ENCODE results near the gene CA11. TPM values are rescaled to one million over a fixed set of nuclear protein-coding genes. Genes with fewer than 3 reads are reported as not detected.

CA11 gene
- total RNA-seq, 1 donor from 2014 or later: 8.8 TPM

DNA sequence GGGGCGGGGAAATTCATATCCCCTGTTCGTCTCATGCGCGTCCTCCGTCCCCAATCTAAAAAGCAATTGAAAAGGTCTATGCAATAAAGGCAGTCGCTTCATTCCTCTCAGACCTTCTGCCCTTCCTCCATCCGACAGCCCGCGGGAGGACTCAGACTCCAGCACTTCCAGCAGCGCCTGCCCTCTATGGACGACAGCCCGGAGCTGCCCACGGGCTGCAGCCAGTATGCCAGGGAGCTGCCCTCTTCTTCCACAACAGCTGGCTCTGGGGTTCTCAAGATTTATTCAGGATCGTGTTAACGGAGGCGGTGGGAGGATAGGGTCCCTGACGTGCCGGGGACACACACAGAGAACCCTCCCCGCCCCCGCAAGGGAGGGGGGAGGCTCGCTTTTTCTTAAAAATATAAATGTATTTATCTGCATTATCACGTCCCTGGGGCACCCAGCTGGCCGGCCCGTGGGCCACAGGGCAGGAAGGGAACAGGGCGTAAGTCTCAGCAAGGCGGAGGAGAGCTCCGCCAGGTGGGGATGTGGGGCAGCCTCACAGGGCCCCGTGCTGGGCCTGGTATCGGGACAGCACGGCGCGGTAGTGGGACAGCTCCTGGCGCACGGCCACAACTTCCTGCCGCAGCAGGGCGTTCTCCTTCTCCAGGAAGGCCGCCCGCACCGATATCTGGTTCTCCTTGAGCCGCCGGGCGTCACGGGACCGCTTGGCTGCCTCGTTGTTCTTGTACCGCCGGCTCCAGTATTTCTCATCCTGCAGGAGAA is 15.5 kb downstream of the CA11 start:
- intact Hi-C loops (cut with micrococcal nuclease): loop anchor here (10.0 kb wide), 1 partner anchor 1376 kb away; the partner anchor contains the start of gene CCDC9

DNA sequence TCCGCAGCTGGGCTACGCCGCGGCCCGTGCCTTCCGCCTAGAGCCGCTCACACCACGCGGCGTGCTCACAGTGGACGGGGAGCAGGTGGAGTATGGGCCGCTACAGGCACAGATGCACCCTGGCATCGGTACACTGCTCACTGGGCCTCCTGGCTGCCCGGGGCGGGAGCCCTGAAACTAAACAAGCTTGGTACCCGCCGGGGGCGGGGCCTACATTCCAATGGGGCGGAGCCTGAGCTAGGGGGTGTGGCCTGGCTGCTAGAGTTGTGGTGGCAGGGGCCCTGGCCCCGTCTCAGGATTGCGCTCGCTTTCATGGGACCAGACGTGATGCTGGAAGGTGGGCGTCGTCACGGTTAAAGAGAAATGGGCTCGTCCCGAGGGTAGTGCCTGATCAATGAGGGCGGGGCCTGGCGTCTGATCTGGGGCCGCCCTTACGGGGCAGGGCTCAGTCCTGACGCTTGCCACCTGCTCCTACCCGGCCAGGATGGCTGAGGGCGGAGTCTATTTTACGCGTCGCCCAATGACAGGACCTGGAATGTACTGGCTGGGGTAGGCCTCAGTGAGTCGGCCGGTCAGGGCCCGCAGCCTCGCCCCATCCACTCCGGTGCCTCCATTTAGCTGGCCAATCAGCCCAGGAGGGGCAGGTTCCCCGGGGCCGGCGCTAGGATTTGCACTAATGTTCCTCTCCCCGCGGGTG is 16.2 kb downstream of the CA11 start:
- intact Hi-C loops (cut with micrococcal nuclease): loop anchor here (10.0 kb wide), 1 partner anchor 1375 kb away; the partner anchor contains the start of gene CCDC9

DNA sequence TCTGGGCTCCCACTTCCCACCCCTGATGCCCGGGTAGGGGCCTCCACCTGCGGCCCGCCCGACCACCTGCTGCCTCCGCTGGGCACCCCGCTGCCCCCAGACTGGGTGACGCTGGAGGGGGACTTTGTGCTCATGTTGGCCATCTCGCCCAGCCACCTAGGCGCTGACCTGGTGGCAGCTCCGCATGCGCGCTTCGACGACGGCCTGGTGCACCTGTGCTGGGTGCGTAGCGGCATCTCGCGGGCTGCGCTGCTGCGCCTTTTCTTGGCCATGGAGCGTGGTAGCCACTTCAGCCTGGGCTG is 16.7 kb downstream of the CA11 start:
- intact Hi-C loops (cut with micrococcal nuclease): no loop called here

DNA sequence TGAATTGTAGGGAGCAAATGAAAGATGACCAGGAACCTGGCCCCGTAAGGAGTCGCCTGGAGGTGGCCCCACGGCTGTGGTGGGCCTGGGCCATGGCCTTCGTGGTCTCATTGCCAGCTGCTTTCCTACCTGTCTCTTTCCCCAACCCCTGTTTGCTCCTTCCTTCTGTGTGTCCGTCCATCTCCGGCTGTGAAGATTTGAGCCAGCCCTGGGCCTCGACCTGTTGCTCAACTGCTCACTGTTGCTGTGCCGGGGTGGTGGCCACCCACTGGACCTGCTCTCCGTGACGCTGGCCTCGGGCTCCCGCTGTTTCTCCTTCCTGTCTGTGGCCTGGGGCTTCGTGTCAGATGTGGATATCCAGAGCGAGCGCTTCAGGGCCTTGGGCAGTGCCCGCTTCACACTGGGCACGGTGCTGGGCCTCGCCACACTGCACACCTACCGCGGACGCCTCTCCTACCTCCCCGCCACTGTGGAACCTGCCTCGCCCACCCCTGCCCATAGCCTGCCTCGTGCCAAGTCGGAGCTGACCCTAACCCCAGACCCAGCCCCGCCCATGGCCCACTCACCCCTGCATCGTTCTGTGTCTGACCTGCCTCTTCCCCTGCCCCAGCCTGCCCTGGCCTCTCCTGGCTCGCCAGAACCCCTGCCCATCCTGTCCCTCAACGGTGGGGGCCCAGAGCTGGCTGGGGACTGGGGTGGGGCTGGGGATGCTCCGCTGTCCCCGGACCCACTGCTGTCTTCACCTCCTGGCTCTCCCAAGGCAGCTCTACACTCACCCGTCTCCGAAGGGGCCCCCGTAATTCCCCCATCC is 17.3 kb downstream of the CA11 start:
- intact Hi-C loops (cut with micrococcal nuclease): no loop called here

DNA sequence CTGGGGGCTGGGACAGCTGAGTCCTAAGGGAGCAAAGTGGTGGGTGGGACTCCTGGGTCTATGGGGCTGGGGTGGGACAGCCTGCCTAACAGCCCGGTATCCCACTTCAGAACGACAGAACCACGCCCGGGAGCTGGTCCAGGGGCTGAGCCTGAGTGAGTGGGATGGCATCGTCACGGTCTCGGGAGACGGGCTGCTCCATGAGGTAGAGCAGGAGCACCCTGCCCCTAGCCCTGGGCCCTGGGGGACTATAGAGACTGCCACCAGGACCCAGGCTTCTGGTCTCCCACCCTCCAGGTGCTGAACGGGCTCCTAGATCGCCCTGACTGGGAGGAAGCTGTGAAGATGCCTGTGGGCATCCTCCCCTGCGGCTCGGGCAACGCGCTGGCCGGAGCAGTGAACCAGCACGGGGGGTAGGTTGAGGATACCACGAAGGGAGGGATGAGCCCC is 18.1 kb downstream of the CA11 start:
- intact Hi-C loops (cut with micrococcal nuclease): no loop called here

DNA sequence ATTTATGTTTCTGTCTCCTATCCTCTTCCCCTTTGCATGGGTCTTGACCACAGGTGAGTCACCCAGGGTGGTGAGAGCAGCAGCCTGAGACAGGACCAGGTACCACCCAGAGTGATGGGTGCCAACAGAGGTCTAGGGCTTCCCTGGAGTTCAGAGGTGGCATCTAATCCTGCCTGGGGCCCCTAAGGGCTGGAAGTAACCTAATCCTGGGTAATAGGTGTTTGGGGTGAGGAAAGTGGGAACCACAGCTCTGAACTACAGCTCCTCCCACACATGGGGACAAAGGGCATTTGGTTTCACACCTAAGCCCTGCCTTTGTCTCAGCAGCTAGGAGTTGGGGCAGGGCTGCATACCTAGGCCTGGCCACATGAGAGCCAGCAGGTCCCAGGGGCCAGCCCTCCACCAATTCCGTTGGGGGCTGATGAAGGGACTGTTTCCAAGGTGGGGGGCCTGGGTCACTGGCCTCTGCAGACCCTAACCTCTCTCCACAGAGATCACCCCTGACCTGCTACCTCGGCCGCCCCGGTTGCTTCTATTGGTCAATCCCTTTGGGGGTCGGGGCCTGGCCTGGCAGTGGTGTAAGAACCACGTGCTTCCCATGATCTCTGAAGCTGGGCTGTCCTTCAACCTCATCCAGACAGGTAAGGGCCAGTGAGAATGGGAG is 18.7 kb downstream of the CA11 start:
- intact Hi-C loops (cut with micrococcal nuclease): no loop called here

DNA sequence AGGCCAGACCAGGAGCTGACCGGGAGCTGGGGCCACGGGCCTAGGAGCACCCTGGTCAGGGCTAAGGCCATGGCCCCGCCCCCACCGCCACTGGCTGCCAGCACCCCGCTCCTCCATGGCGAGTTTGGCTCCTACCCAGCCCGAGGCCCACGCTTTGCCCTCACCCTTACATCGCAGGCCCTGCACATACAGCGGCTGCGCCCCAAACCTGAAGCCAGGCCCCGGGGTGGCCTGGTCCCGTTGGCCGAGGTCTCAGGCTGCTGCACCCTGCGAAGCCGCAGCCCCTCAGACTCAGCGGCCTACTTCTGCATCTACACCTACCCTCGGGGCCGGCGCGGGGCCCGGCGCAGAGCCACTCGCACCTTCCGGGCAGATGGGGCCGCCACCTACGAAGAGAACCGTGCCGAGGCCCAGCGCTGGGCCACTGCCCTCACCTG is 20.1 kb downstream of the CA11 start:
- intact Hi-C loops (cut with micrococcal nuclease): no loop called here

DNA sequence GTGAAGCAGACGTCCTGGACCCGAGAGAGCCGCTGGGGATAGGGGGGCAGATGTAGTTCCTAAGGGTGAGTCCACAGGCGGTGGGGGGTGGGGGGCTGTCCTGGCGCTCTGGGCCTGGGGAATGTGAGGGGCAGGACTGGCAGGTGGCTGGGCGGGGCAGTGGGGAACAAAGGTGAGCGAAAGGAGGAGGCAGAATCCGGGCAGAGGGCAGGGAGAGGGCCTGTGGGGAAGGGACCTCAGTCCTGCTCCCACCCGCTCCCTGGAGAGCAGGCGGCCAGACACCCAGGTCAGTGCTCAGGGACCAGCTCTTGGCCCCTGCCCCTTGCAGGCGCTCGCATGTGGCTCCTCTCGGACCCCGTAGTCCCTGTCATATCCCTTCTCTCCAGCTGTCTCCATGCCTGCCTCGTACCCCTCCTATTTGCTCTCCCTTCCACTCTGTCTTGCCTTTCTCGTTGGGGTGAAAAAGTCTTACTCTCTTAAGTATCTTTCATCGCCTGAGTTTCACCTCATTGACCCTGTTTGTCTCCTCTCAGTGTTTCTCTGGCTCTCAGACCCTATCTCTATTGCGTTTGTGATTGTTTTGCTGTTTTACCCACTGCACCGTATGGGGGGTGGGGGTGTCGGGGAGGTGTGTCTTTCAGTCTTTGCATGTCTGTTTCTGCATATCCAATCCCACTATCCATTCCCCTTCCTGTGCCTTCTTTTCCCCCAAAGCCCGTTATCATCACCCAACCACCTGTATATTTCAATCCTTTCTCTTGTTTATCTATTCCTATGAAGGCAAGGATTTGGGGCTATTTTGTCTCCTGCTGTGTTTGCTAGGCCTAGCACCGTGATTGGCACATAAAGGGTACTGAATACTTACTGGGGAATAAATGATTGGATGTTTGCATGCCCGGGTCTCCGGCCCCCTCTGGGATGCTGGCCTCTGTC is 20.9 kb downstream of the CA11 start:
- intact Hi-C loops (cut with micrococcal nuclease): loop anchor here (1.0 kb wide), 1 partner anchor 12 kb away; the partner anchor contains the start of gene DBP

DNA sequence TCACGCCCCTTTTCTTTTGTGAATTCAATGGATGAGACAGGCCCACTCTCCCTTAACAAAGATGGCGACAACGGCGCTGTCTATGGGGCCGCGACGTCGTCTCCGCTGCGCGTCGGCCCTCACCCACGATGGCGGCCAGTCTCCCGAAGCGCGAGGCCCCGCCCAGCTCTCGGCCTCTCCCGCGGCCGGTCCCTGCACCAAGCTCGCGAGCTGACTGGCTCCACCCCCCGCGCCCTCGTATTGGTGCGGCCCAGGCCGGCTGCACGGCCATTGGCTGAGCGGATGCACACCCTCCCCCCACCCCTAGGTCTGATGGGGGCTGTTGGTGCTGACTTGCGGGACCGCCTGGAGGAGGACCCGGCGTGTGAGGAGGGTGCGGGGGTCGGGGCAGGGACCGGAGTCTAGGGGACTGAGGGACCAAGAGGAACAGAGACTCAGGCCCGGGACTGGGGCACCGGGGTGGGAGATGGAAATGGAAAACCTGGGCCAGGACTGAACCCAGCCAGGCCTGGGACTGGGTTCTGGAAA is 21.9 kb downstream of the CA11 start:
- intact Hi-C loops (cut with micrococcal nuclease): loop anchor here (1.0 kb wide), 1 partner anchor 13 kb away; the partner anchor contains the start of gene DBP

DNA sequence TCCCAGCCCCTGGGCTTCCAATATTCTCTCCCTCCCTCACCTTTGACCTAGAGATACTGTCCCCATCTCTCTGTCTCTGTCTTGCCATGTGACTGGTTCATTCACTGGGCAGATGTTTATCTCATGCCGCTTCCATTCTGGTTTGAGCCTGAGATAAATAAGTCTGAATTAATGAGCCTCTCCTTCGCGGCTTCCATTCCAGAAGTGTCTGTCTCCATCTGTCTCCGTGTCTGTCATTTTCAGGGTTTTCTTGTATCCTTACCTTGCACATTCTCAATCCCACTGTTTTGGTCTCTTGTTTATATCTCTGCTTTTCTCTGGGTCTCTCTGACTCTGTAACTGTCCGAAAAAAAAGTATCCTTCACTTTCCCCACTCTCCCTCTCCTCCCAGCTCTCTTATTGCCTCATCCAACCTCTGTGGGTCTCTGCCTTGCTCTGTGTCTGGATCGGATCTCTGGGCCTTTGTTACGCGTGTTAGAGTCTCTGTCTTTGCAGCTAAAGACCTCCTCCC is 22.4 kb downstream of the CA11 start:
- intact Hi-C loops (cut with micrococcal nuclease): loop anchor here (1.0 kb wide), 1 partner anchor 14 kb away; the partner anchor contains the start of gene DBP

DNA sequence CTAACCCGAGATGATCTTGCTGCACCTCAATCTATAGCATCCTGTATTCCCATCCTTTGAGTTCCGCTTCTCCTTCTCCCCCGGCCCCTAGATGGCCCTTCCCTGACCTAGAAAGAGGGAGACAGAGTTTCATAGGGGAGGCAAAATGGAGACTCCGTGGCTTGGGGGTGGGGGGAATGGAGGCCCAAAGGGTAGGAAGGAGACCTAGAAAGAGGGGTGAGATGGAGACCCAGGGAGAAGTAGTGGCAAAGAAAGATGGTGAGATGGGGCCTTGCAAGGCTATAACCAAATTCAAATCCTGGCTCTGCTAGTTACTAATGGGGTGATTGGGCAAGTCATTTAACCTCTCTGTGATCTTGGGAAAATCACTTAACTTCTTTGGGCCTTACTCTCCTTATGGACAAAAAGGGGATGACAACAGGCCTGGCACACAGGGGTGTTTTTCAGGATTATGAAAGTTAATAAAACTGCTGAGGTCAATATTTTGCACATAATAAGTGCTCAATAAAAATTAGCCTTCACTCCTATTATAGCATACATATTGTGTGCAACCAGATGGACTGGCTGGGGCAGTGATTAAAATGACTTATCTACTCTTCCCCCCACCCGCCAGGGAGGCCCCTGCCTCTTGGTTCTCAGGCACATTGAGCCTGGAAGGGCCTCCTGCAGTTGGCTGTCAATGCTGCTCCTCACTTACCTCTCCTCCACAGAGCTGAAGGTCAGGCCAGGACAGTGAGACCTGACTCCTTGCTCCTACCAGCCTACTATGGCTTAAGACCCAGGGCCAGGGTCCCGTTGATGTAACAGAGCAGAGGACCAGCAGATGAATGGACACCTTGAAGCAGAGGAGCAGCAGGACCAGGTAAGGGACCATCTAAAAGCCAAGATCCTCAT is 26.0 kb downstream of the CA11 start:
- intact Hi-C loops (cut with micrococcal nuclease): loop anchor here (1.0 to 5.0 kb wide), 13 partner anchors 14 to 1256 kb away; partner anchors contain the start of genes CYTH2, EMP3, GRWD1 and GYS1

DNA sequence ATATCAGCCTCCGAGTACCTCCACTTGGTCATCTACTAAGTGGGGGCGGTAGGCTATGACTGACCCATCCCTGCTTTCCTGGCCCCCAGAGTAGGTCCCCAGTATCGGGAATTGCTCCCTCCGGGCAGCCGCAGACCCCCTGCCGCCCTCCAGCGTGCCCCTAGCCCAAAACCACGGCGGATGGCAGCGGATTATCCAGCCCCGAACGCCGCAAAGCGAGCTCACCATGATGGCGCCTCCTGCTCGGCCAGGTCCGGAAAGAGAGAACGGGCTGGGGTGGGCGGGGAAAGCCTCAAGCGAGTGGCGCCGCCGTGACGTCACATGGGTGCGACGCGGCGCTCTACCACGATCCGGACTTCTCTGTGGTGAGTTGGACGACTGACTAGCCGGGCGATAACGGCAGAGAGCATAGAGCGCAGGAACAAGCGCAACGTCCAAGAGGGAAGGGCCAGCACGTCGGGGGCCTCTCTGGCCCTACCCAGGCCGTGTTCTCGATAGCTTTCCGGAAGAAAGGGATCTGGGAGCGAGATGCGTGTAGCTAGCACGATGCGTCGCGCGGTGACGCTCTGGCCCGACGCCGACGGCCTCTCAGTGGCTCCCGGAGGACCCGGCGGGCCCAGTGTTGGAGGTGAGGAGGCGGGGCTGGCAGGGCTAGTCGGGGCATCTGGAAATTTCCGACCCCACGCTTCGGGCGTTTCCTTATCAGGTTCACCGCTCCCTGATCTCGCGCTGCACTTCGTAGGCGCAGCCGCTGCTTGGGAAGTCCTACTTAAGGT is 26.9 kb downstream of the CA11 start, which contains the start of the genes RPL18 and SPHK2:
Gene RPL18 (minus strand): TSS at position 263 of the 776 bp plus-strand sequence. CDS start 35 bp downstream, at position 228.
Gene SPHK2 (plus strand): TSS at position 591 of the 776 bp plus-strand sequence. CDS start 1,009 bp downstream, outside the sequence.
- intact Hi-C loops (cut with micrococcal nuclease): loop anchor here (1.0 to 5.0 kb wide), 13 partner anchors 15 to 1257 kb away; partner anchors contain the start of genes CYTH2, EMP3, GRWD1 and GYS1

DNA sequence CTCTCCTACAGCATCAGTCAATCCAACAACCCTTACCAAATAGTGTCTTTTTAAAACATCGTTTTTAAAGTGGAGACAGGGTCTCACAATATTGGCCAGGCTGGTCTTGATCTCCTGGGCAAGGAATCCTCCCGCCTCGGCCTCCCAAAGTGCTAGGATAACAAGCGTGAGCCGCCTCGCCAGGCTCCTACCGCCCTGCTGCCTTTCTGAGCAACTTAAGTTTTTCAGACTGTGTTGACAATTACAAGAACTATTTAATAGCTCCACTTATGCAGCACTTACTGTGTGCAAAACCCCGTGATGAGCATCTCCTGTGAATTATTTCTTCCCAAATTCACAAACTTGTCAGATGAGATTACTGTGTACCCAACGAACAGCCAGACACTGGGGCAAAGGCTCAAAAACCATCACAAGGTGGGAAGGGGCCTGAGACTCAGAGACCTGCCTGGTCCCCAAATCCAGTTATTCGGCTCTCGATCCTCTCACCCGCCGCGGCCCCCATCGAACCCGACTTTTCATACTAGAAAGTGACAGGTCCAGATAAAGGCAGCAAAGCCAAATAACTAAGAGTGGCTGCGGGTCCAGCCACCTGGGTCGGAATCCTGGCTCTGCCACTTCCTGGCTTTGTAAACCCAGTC is 27.6 kb downstream of the CA11 start:
- intact Hi-C loops (cut with micrococcal nuclease): loop anchor here (2.0 to 5.0 kb wide), 3 partner anchors 286 to 451 kb away; partner anchors contain the start of gene EMP3

DNA sequence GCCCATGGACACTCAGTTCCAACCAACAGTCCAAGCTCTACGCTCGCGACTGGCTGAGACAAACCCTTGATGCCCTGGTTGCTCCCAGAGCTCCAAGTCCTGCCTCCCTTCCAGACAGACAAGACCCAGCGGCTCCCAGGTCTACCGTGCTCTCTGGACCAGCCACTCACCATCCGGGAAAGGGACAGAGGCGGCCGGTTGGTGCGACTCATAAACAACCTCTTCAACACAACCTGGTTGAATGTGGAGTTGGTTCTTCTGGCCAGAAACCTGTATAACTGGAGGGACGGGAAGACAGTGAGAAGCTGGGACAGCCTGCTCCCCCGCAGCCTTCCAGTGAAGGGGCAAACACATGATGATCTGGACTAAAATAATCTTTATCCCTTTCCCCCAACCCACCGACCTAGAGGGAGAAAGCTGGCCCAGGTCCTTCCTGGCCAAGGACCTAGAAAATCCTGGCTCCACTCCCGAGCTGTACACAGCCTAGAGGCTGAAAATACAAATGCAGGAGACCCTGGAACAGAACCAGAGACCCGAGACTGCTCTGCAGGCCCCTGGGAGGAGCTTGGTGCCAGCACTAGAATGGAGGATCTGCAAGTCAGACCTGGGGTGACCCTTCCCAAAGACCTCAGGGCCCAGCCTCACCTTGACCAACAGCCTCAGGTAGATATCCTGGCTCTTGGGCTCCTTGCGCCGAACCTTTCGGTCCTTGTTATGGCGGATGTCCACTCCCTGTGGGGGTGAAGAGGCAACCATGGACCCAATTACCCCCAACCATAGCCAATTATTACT is 28.6 kb downstream of the CA11 start:
- intact Hi-C loops (cut with micrococcal nuclease): loop anchor here (5.0 kb wide), 1 partner anchor 450 kb away; no protein-coding TSS in a partner anchor

DNA sequence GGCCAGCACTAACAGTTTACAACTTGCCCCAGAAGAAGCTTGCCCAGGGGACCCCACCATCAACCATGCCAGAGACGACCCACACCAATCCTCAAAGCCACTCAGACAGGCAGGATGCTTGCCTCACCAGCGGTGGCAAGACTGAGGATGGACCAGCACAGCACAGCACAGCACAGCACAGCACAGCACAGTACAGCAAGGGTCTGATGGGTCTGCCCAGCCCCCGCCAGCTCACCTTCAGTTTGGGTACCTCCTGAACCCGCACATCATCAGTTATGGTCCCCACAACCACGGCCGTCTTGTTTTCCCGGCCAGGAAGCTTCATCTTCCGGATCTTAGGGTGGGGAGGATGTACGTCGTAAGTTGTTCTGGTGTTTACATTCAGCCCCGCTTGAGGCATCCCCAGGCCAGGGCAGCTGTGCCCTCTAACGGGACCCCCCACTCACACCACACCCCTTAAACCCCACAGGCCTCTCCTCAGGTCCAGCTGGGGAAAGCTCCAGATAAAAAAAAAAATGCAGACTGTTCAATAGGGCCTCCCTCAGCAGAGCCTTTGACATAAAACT is 29.4 kb downstream of the CA11 start:
- intact Hi-C loops (cut with micrococcal nuclease): loop anchor here (5.0 kb wide), 1 partner anchor 449 kb away; no protein-coding TSS in a partner anchor

Measured in T-helper 1 cell treated with Interleukin-12 subunit alpha and Interleukin-12 subunit beta and Interleukin-4 antibody, amounts not matched to agents 30 ng/mL and 1 ng/mL, for 36 hours (primary cell).